Activated naive CD4-positive, alpha-beta T cell treated with anti-CD3 and anti-CD28 coated beads, Interleukin-2, amount 10 ng/mL, durations not matched to agents 7 days and 5 days (primary cell): ENCODE measurements around the gene JAZF1.

Source experiments
- CTCF ChIA-PET: fragments of 350-600 bp; sonication (Branson Sonifier 250); formaldehyde crosslinking; loops from one replicate; lab custom pipeline; 2021; ENCODE audit warnings: antibody characterized with exemption; lab: Charles Lee
- DNase-seq: peaks from one replicate; pipeline ENCODE4 v3.0.0-alpha.2; 2020
- H3K27ac Mint-ChIP-seq: one replicate; pipeline ENCODE4 v1.8.0; 2021; ENCODE audit warnings: mild to moderate bottlenecking, moderate library complexity, mixed read lengths
- H3K27me3 Mint-ChIP-seq: one replicate; pipeline ENCODE4 v1.8.0; 2021; ENCODE audit warnings: mild to moderate bottlenecking, mixed read lengths
- H3K36me3 Mint-ChIP-seq: one replicate; pipeline ENCODE4 v1.8.0; 2021; ENCODE audit warnings: mixed read lengths
- H3K4me1 Mint-ChIP-seq: one replicate; pipeline ENCODE4 v1.8.0; 2021; ENCODE audit warnings: mixed read lengths
- H3K4me3 Mint-ChIP-seq: one replicate; pipeline ENCODE4 v1.8.0; 2021; ENCODE audit warnings: mild to moderate bottlenecking, moderate library complexity, mixed read lengths
- H3K9me3 Mint-ChIP-seq: one replicate; pipeline ENCODE4 v1.8.0; 2021; ENCODE audit warnings: mixed read lengths

The JAZF1 gene

DNA sequence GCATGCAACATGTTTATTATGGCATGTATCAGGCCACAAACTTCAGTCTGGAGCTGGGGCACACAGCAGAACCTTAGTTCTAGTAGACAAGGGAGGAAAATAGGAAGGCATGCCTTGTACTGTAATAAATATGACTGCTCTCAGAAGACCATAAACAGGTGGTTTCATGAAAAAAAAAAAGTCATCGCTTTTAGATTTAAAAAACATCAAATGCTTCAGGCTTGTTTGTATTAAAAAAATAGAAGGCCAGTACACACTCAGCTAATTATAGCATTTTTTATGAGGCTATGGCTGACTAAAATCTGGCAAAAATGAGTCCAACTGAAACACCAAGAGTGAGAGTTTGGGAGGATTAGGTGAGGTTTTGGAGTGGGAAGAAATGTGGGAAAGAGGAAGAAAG, 204.1 kb downstream of the JAZF1 start:
- H3K4me3 Mint-ChIP-seq, result no peak overlapping the region
- no peak overlapping the region for H3K27ac Mint-ChIP-seq
- CTCF ChIA-PET, result no interaction called here
- peaks cover 8% of the 10 kb centered on the region for H3K9me3 Mint-ChIP-seq
- H3K4me1 Mint-ChIP-seq, result peaks cover 12% of the 10 kb centered on the region
- peaks cover 5% of the 10 kb centered on the region for H3K27me3 Mint-ChIP-seq
- no peak for DNase-seq
- no peaks in the 10 kb centered on the region for H3K36me3 Mint-ChIP-seq

DNA sequence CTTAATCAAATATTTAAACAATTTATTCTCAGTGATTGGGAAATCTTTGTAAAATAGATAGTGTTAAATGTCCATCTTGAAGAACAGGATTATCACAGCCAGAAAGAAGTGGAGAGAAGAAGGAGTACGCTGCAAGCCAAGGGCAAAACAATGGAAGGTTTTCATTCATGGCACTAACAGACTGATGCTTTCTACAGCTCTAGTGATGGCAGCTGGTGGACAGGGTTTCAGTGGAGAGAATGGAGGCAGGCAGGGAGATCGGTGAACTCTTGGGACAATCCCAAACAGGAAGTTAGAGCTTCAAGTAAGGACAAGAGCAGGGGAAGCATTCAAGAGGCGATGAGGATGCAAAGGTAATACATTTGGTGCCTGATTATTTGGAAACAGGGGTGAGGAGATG, 207.0 kb downstream of the JAZF1 start:
- Mint-ChIP-seq H3K4me1 (peaks cover 18% of the 10 kb centered on the region), H3K9me3 (peaks cover 8% of the 10 kb centered on the region), H3K4me3 (no peak overlapping the region), H3K27ac (no peak overlapping the region), H3K36me3 (no peaks in the 10 kb centered on the region), H3K27me3 (peaks cover 5% of the 10 kb centered on the region)
- DNase-seq, result no peak
- CTCF ChIA-PET, result interaction anchor here (2.1 kb wide), 1 partner anchor 46 kb away, joined by 7 read pairs; no protein-coding TSS in a partner anchor

DNA sequence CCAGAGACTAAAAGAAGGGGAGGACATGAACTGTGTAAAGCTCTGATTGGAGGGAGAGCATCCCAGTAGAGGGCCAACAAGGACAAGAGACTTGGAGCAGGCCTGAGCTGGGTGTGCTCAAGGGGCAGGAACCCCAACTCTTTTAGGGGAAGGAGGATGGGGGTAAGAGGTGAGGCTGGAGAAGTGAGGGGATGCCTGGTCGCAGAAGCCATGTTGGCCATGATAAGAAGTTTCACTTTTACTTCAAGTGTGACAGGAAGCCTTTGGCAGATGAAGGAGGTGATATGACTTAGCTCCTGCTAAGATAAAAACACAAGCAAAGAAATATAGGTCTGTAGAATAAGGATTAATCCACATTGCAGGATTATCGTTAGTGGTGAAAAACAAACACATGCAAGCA, 208.3 kb downstream of the JAZF1 start:
- Mint-ChIP-seq H3K9me3 (peaks cover 6% of the 10 kb centered on the region), H3K27me3 (no peaks in the 10 kb centered on the region), H3K27ac (peak overlapping the region; percentile 44), H3K4me1 (peaks cover 19% of the 10 kb centered on the region), H3K36me3 (no peaks in the 10 kb centered on the region), H3K4me3 (peak overlapping the region; percentile 16)
- peak; percentile 35 for DNase-seq
- CTCF ChIA-PET, result interaction anchor here (1.5 to 2.1 kb wide), 2 partner anchors 47 to 89 kb away, joined by 3 to 7 read pairs; no protein-coding TSS in a partner anchor

DNA sequence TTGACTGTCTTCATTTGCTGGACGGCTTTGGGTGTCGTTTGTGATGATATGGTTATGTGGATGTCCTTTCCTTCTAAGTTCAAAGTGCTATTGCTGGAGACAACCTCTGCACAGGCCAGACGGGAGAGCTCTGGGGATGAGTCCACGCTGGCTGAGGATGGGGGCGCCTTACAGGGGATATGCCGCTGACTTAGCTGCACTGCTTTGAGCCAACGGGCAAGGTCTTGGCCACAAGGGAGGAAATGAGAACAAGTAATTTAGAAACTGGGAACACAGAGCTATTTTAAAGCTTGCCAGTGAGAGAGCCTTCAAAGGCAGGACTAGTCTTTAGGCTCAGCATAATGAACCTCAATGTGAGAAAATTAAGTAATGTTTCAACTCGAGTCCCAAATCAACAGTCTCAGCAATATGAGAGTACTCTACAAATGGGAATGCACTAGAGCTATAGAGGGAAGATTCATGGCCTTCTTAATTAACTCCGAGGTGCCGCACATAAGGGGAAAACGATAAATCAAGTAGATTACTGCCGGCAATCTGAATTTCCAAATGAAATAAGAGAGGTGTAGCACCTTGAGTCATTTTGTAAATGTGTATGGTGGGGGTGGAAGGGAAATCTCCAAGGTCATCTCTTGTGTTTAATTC, 209.3 kb downstream of the JAZF1 start:
- no peaks in the 10 kb centered on the region for H3K27me3 Mint-ChIP-seq
- peaks cover 20% of the 10 kb centered on the region for H3K4me1 Mint-ChIP-seq
- H3K9me3 Mint-ChIP-seq, result peaks cover 2% of the 10 kb centered on the region
- no peak overlapping the region for H3K4me3 Mint-ChIP-seq
- H3K27ac Mint-ChIP-seq, result no peak overlapping the region
- CTCF ChIA-PET, result interaction anchor here (0.8 kb wide), 1 partner anchor 769 kb away, joined by 3 read pairs; no protein-coding TSS in a partner anchor
- H3K36me3 Mint-ChIP-seq, result no peaks in the 10 kb centered on the region
- no peak for DNase-seq

DNA sequence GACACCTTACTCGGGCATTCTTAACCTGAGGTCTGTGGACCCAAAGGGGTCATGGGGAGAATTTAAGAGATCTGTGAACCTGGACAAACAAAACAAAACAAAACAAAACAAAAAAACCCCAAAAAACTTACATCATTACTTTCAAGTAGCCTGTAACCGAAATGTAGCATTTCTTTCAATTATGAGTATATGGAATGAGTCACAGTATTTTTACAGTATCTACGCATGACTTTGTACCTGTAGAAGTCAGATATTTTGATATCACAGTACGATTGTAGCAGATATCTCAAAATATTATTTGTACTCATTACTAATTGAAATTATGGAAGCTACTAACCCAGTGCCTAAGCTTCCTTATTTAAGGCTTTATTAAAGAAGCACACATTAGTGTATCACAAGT, 210.2 kb downstream of the JAZF1 start:
- no peak for DNase-seq
- H3K27me3 Mint-ChIP-seq, result no peaks in the 10 kb centered on the region
- CTCF ChIA-PET, result interaction anchor here (0.7 kb wide), 1 partner anchor 170 kb away, joined by 3 read pairs; no protein-coding TSS in a partner anchor
- H3K4me3 Mint-ChIP-seq, result no peak overlapping the region
- H3K4me1 Mint-ChIP-seq, result peaks cover 20% of the 10 kb centered on the region
- H3K27ac Mint-ChIP-seq, result no peak overlapping the region
- H3K9me3 Mint-ChIP-seq, result peaks cover 2% of the 10 kb centered on the region
- no peaks in the 10 kb centered on the region for H3K36me3 Mint-ChIP-seq

DNA sequence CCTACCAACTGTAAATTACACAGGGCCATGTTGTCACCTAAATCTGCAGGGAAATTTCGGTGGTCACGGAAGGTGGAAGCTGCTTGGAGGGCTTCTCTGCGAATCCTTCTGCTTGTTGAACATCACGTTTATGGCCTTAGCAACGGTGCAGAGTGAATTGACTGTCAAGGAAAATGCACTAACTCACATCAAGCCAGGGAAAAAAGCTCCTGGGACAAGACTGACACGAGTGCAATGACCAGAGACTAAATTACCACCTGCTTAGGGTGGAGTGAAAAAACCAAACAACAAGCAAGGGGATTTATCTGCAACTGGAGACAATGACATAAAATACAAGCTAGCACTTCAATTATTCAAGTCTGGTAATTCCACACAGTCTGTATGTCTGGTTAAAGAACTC, 211.2 kb downstream of the JAZF1 start:
- H3K4me3 Mint-ChIP-seq, result no peak overlapping the region
- CTCF ChIA-PET, result no interaction called here
- no peaks in the 10 kb centered on the region for H3K9me3 Mint-ChIP-seq
- DNase-seq, result no peak
- no peaks in the 10 kb centered on the region for H3K27me3 Mint-ChIP-seq
- peaks cover 20% of the 10 kb centered on the region for H3K4me1 Mint-ChIP-seq
- H3K27ac Mint-ChIP-seq, result no peak overlapping the region
- no peaks in the 10 kb centered on the region for H3K36me3 Mint-ChIP-seq

DNA sequence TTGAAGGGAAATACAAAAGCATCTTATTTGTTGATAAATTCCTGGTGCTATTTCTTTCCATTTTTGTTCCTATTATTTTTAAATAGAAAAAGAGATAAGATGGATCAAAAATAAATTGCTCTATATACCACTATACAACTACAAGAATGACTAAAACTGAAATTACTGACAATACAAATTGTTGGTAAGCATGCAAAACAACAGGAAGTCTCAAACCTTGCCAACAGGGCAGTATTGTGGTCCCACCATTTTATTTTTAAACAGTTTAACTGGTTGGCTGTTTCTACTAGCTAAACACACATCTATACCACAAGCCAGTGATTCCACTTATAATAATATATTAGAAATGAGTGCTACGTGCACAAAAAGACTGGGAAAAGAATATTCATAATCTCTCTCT, 213.0 kb downstream of the JAZF1 start:
- Mint-ChIP-seq H3K27me3 (no peaks in the 10 kb centered on the region), H3K4me3 (no peak overlapping the region), H3K27ac (no peak overlapping the region), H3K36me3 (no peaks in the 10 kb centered on the region), H3K9me3 (no peaks in the 10 kb centered on the region), H3K4me1 (peaks cover 19% of the 10 kb centered on the region)
- CTCF ChIA-PET, result no interaction called here
- no peak for DNase-seq

DNA sequence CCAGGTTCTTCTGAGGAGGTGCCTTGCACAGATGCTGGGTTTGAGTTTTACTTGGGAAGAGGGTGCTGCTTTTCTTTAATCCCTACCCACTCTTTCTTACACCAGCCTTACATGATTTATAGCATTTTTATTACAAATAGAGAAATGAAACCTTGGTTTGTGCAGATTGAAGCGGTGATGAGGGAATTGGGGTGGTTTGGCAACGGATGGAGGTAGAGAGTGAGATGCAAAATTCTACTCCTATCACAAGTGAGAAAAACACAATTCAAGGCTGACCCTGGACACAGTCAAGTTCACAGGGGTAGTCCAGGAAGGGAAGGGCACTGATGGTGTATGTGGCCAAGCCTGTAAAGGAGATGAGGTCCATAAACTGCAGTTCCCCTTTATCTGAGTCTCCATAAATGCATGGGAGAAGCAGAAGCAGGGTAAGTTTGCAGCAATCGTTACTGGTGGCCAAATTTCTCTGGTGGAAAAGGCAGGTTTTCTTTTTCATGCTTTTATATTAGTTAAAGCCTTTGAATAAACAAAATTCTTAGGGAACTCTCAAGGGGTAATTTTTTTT, 214.3 kb downstream of the JAZF1 start:
- H3K9me3 Mint-ChIP-seq, result no peaks in the 10 kb centered on the region
- no peaks in the 10 kb centered on the region for H3K36me3 Mint-ChIP-seq
- peaks cover 6% of the 10 kb centered on the region for H3K4me1 Mint-ChIP-seq
- H3K4me3 Mint-ChIP-seq, result no peak overlapping the region
- CTCF ChIA-PET, result no interaction called here
- no peaks in the 10 kb centered on the region for H3K27me3 Mint-ChIP-seq
- DNase-seq, result no peak
- H3K27ac Mint-ChIP-seq, result no peak overlapping the region

DNA sequence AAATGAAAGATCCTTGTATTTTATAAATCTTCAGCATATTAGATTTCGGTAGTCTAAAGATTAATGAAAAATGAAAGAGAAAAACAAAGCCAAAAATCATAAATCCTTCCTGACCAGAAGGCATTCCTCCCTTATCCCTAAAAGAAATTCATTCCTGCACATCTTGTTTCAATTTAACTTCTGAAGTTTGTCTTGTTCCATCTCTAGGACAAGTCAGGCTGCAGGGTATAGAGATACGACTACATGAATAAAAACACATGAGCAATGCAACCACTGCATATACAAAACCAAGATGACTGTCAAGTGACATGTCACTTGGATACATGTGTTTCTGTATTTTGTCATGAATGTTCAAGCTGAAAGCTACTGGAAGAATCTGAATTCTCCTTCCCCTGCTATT, 214.9 kb downstream of the JAZF1 start:
- Mint-ChIP-seq H3K9me3 (no peaks in the 10 kb centered on the region), H3K4me3 (no peak overlapping the region), H3K27me3 (no peaks in the 10 kb centered on the region), H3K4me1 (peaks cover 2% of the 10 kb centered on the region), H3K27ac (no peak overlapping the region), H3K36me3 (no peaks in the 10 kb centered on the region)
- CTCF ChIA-PET, result no interaction called here
- no peak for DNase-seq

DNA sequence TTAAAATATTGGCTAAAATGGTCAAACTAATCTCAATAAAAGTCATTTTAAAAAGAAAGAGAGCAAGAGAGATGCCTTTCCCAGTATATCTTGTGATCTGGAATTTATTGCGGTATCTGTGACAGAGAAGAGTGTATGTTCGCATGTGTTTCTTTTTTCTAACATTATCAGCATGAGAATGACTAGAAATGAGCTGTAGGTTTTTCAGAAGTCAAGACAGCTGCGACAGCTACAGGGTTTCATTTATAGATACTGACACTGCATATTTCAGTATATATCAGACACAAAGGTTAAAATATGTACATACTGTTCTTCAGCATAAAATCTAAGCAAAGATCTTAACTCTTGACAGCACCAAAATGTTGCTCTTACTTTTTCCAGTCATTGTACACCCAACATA, 215.8 kb downstream of the JAZF1 start:
- no peaks in the 10 kb centered on the region for H3K9me3 Mint-ChIP-seq
- H3K4me3 Mint-ChIP-seq, result no peak overlapping the region
- peaks cover 2% of the 10 kb centered on the region for H3K4me1 Mint-ChIP-seq
- no peak overlapping the region for H3K27ac Mint-ChIP-seq
- no peaks in the 10 kb centered on the region for H3K36me3 Mint-ChIP-seq
- CTCF ChIA-PET, result no interaction called here
- no peak for DNase-seq
- H3K27me3 Mint-ChIP-seq, result no peaks in the 10 kb centered on the region

DNA sequence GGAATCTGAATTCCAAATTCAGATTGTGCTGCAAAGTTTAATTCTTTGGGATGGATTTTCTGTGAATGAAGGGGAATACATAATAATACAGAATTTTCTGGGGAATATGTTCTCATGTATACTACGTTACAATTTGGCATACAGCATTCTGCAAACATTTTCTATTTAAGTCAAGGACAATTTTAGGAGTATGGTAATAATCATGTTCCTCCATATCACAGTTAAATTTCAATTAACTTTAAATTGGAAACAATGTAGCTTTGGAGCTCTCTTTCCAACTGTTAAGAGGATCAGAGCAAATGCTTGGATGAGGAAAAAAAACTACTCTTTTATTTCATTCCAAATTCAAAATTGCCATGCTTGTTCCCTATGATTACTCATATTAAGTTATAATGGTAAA, 217.5 kb downstream of the JAZF1 start:
- Mint-ChIP-seq H3K4me1 (peaks cover 2% of the 10 kb centered on the region), H3K4me3 (no peak overlapping the region), H3K36me3 (no peaks in the 10 kb centered on the region), H3K27me3 (no peaks in the 10 kb centered on the region), H3K27ac (no peak overlapping the region), H3K9me3 (no peaks in the 10 kb centered on the region)
- DNase-seq, result no peak
- CTCF ChIA-PET, result no interaction called here

DNA sequence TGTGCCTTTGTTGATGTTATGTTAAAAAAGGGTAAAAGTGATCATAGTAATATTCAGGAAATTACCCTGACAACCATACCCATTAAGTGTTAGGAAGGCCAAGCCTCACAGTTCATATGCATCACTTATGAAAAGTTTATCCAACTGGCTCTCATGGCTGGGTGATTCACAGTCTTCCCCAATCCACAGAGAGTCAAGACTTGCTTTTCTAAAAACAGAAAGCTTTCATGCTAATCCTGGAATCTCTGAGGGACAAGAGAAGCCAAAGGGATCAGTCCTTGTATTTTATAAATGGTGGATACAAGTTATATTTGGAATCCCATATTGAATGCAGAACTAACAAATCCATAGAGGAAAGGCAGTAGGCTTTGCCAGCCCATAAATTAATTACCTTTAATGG, 218.3 kb downstream of the JAZF1 start:
- CTCF ChIA-PET, result no interaction called here
- Mint-ChIP-seq H3K9me3 (no peaks in the 10 kb centered on the region), H3K27ac (no peak overlapping the region), H3K27me3 (no peaks in the 10 kb centered on the region), H3K36me3 (no peaks in the 10 kb centered on the region), H3K4me3 (no peak overlapping the region), H3K4me1 (peaks cover 1% of the 10 kb centered on the region)
- DNase-seq, result no peak

DNA sequence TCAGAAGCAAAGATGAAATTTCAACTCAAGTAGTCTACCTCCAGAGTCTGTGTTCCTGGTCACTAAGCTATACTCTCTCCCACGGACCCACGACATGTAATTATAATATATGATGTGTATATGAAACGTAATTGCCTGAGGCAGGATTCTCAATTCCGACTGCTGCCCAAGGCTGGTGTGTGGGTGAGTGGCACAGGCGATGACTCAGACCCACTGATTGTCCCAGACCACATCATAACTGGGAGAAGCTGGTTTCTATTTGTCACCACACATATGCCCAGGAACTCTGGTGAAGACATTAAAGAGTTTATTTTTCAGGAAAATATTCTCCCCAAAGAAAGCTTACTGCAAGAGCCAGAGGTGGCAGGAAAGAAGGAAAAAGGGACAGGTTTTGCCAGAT, 219.3 kb downstream of the JAZF1 start:
- no peak for DNase-seq
- Mint-ChIP-seq H3K4me3 (no peak overlapping the region), H3K9me3 (no peaks in the 10 kb centered on the region), H3K4me1 (no peaks in the 10 kb centered on the region), H3K27me3 (no peaks in the 10 kb centered on the region), H3K36me3 (no peaks in the 10 kb centered on the region), H3K27ac (no peak overlapping the region)
- CTCF ChIA-PET, result no interaction called here

DNA sequence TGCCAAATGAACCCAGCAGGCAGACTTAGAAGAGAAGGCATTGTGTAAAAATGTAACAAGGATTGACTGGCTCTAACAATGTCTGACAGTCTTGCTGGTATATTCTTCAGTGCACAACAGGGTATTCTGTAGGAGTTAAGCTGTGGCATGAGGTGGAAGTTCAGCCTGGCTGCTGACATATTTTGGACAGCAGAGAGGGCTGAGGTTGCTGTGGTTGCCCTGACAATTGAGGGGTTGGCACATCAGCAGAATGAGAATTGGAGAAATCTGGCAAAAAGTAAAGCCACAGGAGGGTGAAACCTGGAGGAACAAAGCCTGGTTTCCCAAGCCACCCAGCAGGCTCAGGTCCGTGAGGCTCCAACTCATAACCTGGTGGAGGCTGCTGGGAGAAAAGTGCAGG, 220.2 kb downstream of the JAZF1 start:
- no peak overlapping the region for H3K4me3 Mint-ChIP-seq
- CTCF ChIA-PET, result interaction anchor here (0.6 kb wide), 1 partner anchor 233 kb away, joined by 3 read pairs; no protein-coding TSS in a partner anchor
- no peaks in the 10 kb centered on the region for H3K9me3 Mint-ChIP-seq
- H3K27ac Mint-ChIP-seq, result no peak overlapping the region
- H3K27me3 Mint-ChIP-seq, result no peaks in the 10 kb centered on the region
- no peaks in the 10 kb centered on the region for H3K36me3 Mint-ChIP-seq
- DNase-seq, result no peak
- H3K4me1 Mint-ChIP-seq, result no peaks in the 10 kb centered on the region

DNA sequence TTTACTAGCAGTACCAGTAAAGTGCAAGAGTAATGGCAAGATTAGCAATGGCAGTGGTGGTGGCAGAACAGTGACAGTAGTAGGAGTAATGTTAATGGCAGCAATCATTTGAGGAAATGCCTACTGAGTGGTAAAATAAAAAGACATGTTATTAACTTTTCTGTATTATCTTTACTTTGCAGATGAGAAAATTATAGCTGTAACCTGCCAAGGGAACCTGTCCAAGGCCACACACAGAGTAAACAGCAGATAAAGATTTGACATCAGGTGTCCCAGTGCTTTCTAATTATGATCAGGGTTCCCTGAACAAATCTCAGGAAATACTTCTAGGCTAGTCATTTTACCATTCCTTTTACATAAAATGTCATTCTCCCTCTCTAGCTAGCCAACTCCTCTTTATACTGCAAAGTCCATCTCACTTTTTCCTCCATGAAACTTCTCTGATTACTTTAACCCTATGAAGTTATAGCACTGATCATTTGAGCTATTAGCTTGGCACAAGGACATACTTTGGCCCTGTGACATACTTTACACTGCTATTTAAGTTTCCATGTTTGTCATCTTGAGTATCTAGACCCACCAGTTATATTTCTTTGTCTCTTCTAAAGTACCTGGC, 221.6 kb downstream of the JAZF1 start:
- Mint-ChIP-seq H3K27me3 (peaks cover 3% of the 10 kb centered on the region), H3K4me1 (peaks cover 1% of the 10 kb centered on the region), H3K9me3 (no peaks in the 10 kb centered on the region), H3K36me3 (no peaks in the 10 kb centered on the region), H3K27ac (no peak overlapping the region), H3K4me3 (no peak overlapping the region)
- CTCF ChIA-PET, result no interaction called here
- no peak for DNase-seq
